HS-5 (cell line): ENCODE measurements around the gene GBE1.
A peak's percentile ranks its signal among the peaks of the same experiment; 100 is the strongest.
"Not testable (repeated sequence)": the region's sequence is repeated elsewhere in the genome, so short reads cannot be mapped to it uniquely, and the experiment has no call there.

ENCODE experiments used
- DNase-seq: peaks from one replicate; pipeline ENCODE4 v3.0.0-alpha.2; 2012; ENCODE audit warnings: low read depth

Gene GBE1

DNA sequence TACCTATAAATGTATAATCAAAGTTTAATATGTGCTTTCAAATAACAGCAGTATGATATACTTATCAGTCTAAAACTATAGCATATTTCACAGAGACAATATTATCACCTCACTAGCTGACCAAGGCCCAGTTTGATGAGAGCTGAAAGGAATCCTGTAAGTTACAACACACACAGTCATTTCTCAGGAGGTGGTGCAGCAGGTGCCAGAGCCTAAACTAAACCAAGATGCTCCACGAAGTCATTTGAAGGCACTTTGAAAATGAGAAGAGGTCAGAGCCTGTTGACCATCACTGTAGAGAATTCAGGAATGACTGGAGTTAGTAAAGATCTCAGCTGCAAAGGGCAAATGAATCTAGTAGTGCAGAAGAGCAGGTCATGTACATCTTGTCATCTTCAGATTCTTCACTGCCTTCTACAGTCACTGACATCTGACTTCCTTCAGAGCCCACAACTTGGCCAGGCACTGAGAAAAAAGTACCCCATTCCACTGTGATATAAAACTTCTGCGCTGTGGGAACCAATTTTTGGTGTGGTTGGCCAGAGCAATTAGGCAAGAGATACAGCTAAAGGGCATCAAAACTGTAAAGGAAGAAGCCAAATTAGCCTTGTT lies 7.9 kb downstream of the GBE1 start:
- DNase-seq = no peak

DNA sequence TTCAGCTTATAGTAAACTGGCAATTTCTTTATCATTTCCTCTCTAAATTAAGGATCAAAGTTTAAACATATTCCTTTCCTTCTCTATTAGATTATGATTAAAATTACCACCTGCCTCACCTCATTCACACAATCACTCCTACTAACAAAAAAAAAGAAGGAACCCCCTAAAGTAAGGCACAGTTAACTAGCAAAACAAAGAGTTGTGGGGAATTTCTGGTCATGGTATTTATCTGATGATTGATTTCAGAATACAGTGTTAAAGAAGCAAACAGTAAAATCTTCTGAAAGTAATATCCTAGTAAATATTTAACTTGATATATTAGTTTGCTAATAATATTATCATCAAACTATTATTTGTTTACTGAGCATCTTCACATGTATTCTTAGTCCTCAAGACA lies 8.8 kb downstream of the GBE1 start:
- DNase-seq = no peak

- DNase-seq = no peak
Measured at GRCh38 chr3:81749265-81749664, 12.2 kb downstream of the GBE1 start.

DNA sequence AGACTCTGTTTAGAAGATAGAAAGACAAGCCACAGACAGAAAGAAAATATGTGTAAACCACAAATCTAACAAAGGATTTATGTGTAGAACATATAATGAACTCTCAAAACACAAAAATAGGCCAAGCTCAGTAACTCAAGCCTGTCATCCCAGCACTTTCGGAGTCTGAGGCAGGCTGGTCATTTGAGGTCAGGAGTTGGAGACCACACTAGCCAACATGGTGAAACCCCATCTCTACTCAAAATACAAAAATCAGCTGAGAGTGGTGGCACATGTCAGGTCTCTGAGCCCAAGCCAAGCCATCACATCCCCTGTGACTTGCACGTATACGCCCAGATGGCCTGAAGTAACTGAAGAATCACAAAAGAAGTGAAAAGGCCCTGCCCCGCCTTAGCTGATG lies 14.2 kb downstream of the GBE1 start:
- DNase-seq = not testable (repeated sequence)

GRCh38 chr3:81744366-81744765 lies 17.1 kb downstream of the GBE1 start:
- DNase-seq = peak; percentile 92

DNA sequence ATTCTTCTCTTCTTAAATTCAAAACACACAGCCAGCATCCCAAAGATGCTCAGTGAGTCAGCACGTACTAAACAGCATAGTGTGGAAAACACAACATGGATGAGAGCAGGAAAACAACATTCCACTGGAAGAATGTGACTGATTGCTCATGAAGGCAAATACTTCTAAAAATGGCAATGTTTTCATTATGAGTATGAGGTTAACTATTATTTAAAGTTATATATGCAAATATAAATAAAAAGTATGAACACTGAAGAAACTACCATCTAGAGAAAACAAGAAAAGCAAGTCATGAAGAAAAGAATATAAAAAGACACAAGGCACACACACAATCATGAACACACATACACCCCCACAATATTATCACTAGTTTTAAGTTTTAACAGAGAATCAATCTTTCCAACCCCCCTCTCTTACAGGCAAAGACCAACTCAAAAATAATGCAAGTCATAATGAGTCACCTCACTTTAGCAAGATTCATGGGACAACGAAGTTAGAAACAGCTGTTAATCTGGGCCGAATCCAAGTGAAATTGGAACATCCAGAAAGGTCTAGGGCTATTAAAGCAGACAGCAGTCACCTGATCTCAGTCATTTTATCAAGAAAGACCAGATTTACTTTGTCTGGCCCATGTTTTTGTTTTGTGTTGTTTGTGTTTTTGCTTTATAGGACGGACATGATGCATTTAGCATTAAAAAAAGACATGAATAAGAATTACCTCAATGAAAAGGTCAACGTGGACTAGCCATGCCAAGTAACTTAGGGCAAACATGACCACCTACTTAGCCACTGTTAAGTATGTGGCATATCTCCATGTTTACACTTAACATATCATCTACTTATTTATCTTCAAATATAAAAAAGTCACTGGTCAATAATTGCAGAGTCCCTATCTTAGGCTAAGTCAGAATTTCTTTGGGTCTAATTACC lies 18.1 kb downstream of the GBE1 start:
- DNase-seq = peak; percentile 97

GRCh38 chr3:81742581-81742980 lies 18.9 kb downstream of the GBE1 start:
- no peak for DNase-seq

DNA sequence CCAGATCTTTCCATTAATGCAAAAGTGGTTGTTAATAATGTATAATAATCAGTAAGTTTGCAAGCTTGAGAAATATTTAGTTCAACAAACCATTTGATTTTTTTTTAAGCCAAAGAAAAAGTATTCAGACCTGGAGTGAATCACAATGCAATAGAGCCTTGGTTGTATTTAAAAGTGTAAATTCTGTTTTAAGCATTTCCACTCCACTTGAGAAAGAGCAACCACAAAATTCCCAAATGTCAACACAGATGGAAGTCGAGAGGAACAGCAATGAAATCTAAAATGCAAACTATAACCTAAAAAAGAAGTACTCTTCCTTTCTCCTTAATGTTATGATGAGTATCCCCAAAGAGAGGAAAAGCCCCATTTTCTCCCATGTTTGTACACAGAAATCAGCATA lies 20.2 kb downstream of the GBE1 start:
- no peak for DNase-seq

DNA sequence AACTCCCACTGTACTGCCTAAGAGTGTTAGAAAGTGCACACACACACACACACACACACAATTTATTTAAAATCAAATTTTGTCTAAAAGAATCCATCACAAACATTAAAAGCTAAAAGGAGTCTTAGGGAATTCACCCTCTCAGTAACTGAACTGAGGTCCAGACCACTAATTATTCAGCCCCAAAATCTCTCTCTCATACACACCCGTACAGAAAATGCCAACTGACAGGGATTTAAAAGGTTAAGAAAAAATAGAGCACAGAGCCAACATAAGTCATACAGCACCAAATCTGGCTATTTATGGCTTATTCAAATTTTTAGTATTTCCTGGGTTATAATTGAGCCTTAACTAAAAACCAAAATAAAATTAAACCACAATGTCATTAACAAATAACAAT lies 20.7 kb downstream of the GBE1 start:
- no peak for DNase-seq

DNA sequence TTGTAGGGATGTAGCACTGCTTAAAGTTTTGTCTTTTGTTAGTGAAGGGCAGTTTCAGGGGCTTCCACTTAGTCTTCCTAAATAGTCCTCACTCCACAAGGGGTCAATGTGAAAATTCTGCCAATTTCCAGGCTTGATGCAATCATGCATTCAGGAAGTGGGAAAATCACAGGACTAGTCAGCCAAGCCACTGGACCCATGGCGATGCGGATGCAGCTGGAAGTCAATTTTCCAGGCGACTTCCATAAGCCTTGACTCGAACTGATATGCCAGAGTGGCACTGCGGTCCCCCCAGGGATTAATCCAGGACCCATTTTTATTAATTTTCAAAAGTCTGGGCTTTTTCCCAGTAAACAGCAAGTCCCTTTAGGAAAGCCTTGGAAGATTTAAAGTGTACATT lies 26.1 kb downstream of the GBE1 start:
- DNase-seq = no peak

DNA sequence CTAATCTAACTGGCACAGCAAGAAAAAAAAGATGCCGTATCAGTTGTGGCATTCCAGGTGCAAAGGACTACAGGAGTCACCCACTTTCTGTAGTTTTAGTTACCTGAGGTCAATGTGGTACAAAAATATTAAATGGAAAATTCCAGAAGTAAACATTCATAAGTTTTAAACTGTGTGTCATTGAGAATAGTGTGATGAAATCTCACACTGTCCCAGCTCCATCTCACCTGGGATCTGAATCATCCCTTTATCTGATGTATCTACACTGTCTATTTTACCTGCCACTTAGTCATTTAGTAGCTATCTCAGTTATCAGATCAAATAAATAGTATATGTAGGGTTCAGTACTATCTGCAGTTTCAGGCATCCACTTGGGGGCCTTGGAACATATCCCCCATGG lies 26.7 kb downstream of the GBE1 start:
- no peak for DNase-seq

- DNase-seq = no peak
Measured at GRCh38 chr3:81732642-81733041, 28.8 kb downstream of the GBE1 start.

GRCh38 chr3:81728766-81729544 lies 32.5 kb downstream of the GBE1 start:
- peak; percentile 52 for DNase-seq

DNA sequence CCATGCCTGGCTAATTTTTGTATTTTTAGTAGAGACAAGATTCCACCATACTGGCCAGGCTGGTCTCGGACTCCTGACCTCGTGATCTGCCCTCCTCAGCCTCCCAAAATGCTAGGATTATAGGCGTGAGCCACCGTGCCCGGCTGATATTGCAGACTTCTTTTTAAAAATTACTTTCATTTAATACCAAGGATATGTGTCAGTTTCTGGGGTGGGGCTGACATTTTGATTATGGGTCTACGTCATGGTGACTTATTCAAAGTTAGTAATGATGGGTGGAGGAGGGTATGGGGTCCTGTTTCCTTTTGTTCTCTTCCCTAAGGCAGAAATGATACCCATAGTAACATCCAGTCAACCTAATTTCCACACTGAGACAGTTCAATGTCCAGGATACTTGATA lies 34.7 kb downstream of the GBE1 start:
- DNase-seq = peak; percentile 74

GRCh38 chr3:81726132-81726531 lies 35.3 kb downstream of the GBE1 start:
- peak; percentile 34 for DNase-seq

DNA sequence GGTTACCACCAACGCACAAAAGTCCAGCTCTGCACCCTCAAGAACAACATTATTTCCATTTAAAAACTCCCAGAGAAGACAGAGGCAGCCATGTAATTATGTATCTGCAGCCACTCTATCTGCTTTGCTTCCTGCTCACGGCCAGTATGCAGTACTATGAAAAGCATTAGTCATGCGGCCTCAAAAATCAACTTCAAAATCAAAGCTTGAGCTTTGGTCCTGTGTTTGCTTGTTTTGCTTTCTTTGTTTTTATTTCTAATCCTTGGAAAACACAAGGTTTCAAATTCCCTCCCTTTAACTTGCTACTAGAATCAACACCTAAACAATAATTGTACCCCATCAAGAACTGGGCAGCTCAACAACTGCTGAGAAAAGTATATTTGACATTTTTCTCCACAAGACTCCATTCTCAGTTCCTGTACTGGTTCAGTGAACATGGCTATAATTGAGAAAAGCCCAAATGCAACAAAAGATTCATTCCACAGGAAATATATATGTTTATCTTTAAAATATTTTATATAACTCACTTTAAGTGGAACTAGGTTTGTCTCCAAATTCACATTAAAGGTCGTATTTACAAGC lies 37.6 kb downstream of the GBE1 start:
- DNase-seq = no peak

GRCh38 chr3:81718311-81718710 lies 43.1 kb downstream of the GBE1 start:
- DNase-seq = no peak

GRCh38 chr3:81716870-81717509 lies 44.5 kb downstream of the GBE1 start:
- no peak for DNase-seq

- DNase-seq = no peak
Measured at GRCh38 chr3:81713031-81713430, 48.4 kb downstream of the GBE1 start.

- DNase-seq = no peak
Measured at GRCh38 chr3:81709606-81710005, 51.8 kb downstream of the GBE1 start.

GRCh38 chr3:81707996-81708395 lies 53.4 kb downstream of the GBE1 start:
- no peak for DNase-seq

GRCh38 chr3:81702126-81702525 lies 59.3 kb downstream of the GBE1 start:
- no peak for DNase-seq
